SIG-M5 treated with dmso at 0.1 percent for 504 hours (cell line): ENCODE results near the gene RABGAP1L.

Source experiments
- DNase-seq: peaks from one replicate; lab custom pipeline; 2025; ENCODE audit not compliant: unreplicated experiment; lab: John Stamatoyannopoulos, UW

The RABGAP1L gene

DNA sequence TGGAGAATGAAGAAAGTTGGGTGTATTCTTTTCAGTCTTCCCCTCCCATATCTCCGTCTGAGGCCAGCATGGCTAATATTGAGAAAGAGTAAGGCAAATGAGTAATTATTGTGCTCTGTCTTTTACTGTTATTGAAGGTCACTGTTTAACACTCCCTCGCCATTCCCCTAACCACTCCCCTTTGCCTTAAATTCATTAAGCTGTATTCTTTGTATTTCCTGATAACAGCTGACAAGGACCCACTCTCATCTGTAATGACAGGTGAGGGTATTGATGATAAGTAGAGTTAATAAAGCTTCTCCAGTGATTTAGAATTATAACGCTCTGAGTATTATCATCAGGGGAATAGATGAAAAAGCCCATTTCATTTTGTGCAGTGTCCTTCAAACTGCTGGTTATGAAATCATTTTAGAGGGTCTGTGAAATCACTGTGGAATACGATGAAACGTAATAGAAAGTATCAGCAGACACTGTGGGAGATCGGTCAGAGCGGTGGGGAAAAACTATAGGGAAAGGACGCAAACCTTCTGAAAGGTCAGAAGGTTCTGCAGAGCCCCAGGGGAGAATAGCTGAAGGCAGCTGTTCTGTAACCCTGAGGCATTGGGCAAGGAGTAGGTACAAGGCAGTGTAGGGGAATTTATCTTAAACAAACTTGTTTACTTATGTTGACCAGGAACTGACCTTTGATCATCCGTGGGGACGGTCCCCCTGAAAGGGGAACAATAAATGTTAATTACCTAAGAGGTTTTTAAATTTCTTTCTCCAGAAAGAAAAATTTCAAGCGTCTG, 794.2 kb downstream of the RABGAP1L start:
- DNase-seq, result no peak

DNA sequence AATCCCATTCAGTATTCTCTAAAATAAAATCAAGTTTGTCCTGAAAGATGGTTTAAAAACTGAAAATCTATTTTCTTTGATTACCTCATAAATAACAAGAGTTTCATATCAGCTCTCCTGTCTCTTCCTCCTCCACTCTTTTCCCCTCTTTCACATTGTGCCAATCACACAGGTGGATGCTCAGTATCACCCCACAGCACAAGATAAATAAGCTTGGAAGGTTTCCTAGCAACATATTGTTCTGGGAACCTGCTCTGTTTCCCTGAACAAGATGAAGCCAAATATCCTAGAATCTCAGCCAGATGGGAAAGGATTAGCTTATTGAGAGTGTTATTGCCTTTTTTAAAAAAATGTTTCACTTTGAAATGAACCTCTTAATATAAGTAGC, 794.7 kb downstream of the RABGAP1L start:
- DNase-seq, result no peak

DNA sequence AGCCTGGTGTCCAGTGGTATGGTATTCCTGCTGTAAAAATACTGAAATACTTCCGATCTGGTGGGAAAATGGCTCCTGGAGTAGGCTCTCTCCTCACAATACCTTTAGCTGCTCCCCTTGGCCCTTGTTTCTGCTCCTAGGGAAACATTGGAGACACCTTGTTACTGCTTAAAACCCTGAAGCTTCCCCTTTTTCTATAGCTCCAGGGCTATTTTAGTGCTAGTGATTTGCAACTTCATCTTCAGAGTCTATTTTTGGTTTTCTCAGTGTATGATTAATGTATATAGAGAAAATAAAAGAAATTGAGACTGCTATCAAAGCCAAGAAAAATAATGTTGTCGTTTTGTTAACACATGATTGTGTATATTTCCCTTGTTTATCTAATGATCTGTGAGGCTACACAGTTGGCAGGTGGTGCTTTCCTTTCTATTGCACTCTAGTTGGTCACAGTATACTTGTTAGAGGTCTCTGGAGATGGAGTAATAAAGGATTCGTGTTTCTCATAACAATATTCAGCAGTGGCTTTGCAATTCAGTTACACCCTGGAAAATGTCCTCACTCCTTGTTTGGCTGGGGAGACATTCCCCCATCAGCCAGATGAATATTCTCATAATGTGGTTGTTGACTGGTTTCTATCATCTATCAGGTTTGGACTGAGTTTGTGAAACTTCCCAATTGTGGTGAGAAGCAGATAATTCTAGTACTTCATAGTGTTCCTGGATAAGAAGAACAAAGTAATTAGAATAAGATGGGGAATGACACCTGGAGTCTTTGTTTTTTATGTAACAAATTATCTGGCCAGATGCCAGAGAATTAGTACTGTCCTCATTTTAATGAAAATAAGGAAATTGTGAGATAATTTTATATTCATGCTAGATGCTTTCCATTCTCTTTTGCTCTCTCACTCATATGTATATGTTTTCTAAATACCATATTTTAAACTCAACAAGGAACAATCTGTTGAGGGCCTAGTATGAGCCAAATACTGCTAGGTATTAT, 795.6 kb downstream of the RABGAP1L start:
- DNase-seq, result peak; percentile 58

DNA sequence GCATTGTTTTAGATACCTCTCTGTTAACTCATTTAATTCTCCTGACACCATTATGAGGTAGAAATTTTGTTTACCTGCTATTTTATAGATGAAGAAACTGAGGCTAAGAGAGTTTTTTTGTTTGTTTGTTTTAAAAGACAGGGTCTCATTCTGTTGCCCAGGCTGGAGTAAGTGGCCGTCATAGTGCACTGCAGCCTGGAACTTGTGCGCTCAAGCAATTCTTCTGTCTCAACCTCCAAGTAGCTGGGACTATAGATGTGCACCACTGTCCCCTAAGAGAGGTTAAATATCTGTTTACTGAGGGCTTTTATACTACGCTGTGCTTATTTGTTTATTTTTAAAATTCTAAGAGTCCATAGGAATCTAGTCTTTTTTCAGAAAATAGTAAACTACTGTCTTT, 796.8 kb downstream of the RABGAP1L start:
- no peak for DNase-seq

DNA sequence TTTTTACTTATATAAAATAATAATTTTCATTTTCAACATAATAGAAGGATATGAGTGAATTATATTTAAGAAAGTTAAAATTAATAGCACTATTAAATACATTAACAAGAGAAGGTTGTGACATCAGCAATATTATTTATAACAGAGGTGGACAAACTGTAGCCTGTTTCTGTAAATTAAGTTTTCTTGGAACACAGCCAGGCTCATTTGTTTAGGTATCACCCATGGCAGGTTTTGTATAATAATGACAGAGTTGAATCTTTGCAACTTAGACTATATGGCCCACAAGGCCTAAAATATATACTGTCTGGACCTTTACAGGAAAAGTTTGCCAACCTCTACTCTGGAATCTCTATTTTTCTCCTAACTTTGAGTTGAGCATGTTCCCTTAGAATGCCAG, 797.7 kb downstream of the RABGAP1L start:
- no peak for DNase-seq

DNA sequence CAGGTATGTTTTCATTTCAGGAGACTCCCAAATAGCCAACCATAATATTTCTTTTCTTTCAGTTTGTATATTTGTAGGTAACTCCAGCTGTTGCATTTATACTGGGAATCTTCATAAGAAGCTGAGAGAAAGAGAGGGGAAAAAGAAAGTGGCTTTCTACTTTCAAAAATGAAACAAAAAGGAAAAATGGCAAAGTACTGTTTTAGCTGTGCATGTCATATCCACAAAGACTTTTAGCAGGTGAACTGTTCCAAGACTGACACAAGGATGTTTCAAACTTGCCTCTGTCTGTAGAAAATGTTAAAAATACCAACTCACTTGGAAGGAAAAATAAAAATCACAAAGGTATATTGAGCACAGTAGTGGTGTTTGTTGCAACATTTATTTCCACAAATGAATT, 798.5 kb downstream of the RABGAP1L start:
- no peak for DNase-seq

DNA sequence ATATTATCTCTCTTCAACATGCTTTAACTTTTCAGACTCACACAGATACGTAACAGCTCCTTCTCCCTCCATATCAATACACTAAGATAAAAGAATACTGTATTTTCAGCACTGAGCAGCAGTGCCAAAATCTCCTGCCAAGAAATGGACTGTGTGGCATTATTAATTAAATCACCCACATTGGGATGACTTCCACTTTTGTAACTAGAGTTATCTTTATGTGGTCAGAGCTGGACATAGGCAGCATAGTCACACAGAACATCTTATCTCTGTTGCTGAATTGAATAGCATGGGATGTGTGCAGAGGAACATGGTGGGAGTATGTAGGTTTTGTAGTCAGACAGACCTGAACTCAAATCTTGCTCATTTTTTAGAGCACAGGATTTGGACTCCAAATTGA, 799.1 kb downstream of the RABGAP1L start:
- DNase-seq, result no peak

DNA sequence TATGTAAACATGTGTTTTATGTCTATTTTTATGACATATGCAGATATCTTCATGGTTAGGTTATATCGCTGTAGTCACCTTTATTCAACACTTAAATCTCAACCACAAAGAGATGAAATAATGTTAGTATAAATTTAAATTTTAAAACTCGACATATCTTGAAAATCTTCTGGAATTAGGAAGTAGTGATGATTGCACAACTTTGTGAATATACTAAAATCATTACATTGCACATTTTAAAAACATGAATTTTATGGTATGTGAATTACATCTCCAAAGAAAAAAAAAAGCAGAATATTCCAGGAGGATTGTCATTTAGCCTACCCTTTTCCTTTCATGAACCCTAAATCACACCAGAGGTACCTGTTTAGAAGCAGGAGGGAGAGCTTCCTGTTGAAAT, 801.0 kb downstream of the RABGAP1L start:
- DNase-seq, result no peak

DNA sequence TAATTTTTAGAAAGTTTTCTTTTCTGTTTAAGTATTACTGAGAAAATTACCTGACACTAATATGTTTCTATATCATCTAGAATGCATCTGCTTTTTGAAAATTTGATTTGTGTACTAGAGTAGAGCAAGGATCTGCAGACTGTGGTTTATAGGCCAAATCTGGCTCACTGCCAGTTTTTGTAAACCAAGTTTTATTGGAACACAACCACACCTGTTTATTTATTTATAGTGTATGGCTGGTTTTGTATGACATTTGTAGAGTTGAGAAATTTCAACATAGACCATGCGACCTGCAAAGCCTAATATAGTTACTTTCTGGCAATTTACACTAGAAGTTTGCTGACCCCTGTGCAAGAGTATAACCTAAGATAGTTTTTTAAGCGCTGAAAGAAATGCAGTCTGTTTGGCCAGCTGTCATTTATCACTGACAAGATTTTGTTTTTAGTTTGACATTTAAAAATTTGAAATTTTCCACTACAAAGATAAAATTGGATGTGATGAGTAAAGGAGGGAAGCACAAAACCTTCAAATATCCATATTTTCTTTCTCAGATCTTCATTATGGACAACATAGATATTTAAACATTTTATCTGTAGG, 804.3 kb downstream of the RABGAP1L start:
- DNase-seq, result no peak

DNA sequence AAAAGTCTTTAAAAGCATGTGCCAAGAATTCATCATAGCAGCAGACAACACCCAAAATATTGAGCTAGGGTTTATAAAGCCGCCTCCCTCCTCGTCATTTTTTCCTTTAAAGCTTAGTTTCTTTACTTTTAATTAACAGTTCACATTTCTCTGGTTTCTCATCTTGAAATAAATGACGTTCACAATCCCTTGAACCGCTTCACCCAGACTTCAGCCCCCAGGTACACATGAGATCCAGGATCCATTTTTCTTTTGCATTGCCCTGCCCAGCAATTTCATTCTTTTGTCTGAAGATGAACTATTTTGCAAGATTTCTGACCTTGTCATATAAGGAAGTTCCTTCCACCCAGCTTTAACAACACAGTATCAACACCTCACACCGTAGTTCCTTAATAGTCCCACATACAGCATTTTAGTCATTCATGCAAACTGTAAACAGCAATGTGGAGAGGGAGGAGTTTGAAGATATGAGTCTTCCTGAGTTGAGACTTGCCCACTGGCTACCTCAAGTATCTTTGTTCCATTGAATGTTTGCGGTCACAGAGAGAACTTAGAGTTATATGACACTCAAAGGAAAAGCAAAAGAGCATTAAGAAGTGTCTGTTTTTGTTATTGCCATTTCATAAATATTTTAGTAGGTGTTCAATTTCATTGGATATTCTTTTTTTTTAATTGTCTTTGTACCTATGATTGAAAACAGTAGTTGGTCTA, 805.1 kb downstream of the RABGAP1L start:
- peak; percentile 94 for DNase-seq

DNA sequence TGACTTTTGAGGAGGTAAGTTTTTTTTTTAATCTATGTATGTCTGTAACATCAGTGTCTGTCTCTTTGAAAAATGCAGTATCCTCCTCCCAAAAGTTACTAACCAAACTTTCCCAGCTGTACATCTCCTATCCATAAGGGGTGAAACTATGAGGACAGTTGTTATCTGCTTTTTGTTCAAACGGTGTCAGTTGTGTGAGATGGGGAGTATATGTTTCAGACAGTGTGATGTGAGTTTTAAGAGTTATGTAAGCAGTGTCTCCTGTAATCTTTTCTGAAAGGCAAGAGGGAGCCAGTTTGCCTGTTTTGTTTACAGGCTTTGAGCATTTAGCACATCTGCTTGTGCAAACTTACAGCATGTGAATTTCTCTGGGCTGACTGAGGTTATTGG, 805.6 kb downstream of the RABGAP1L start:
- peak; percentile 37 for DNase-seq

DNA sequence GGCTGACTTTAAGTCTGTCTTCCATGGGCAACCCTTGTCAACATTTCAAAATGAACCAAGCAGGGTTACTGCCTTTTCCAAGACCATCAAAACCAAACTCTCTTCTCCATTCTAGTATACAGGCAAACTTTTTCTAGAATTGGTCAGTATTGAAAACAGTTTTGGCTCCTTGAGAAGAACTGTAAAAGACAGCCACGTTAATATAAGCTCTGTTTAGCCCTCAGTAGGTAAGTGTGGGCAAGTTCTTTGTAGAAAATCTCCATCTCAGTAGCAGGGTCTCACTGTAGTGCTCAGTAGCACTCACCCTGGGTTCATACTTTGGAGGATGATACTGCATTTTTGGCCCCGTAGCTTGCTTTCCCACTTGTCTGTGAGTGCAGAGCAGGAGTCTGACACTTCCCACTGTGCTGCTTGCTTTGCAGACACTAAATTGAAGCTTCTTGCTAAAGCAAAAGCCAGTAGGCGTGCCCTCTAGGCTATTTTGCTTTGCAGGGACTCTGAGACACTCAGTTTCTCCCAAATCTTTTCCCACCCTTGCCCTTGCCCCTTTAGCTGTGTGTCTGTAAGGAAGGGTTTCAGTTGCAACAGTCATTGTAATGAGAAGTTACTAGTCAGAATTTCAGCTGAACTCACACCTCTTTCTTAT, 806.2 kb downstream of the RABGAP1L start:
- no peak for DNase-seq

DNA sequence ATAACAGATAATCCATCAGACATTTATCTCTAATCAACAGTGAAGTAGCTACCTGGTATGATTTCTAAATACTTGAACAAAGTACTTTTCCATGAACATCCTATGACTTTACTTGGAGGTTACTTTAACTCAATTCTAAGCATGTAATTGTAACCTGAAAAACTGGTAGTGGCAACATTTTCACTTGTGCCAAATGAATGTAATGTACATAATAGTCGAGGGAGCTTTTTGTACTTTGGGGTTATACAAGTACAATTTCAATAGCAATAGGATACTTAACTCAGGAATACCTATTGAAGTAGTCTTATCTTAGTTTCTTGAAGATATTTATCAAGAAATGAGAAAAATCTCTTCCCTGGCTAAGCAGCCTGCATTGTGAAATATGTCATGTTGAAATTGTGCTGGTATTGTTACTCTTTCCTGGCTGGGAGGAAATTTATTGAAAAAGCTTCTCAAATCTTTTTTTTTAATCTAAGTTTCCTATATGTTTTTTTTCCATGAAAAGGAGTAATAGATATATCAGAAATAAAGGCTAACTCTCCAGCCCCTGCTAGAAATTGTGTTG, 806.8 kb downstream of the RABGAP1L start:
- peak; percentile 68 for DNase-seq

DNA sequence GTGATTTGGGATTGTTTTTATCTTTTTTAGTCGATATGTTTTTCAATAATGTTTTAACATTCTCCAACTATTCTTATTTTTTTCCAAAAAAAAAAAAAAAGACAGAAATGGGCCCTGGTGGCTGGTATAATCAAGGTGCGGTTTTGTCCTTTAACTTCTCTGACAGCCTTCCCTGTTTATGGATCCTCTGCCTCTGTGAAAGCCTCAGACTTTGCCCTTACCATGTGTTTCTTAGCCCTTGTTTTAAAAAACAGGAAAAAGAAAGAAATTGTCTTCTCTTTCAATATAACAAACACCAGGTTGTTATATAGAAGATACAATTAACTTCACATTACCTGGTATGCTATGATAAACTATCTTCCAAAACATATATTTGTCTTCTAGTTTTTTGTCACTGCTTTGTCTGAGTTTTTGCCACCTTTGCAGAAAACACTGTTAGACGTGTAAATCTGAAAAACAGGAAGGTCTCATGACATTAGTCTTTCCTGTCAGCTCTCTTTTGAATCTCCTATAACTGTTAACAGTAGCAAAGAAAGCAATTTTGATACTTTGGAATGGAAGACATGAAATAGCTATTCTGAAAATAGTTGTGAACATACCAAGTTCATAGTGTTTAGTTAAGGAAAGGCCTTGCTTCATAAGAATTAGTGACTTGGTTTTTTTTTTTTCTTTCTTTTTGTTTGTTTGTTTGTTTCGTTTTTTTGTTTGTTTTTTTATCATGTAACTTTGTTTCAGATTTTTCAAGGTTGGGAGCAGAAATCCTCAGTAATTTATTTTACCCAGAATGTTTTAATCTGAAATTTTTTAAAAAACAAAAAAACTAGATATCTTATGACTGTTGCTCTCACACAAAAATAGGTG, 808.8 kb downstream of the RABGAP1L start:
- DNase-seq, result no peak

DNA sequence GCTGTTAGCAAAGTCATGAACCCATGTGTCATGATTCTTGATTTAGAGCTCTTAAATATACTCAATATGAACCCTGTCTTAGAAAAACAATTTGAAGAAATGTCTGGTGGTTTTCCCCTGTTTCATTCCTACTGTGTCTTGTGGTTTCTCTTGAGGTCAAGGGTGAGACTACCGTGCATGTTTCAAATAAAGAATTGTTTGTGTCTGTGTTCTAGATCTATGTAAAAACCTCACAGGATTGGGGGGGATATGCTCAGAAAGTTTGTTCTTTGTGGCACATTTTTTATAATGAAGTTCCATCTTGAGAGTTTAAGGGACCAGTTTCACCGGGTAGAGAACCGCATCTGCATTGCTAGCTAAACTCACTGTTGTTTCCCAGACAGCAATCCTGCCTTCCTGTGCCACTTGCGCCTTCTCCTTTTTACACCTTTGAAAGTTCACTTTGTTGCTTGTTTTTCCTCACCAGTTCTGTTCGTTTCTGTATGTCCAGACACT, 809.5 kb downstream of the RABGAP1L start:
- DNase-seq, result peak; percentile 60

DNA sequence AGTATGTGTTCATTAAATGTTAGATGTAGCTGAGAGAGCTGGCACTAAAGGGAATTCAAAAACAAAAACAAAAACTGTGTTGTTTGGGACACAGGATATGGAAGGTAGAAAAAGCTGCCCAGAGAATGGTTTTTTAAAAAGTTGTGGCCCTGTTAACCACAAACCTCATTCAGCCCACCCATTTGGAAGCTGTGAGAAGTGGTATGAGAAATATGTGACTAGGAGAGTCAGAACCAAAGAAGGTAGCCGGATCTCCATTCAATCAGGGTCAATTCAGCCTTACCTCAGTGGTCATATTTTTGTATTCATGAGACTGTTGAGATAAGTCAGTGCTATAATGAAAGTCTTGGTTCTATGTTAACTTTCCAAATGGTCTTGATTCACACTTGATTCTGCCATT, 810.7 kb downstream of the RABGAP1L start:
- DNase-seq, result no peak

DNA sequence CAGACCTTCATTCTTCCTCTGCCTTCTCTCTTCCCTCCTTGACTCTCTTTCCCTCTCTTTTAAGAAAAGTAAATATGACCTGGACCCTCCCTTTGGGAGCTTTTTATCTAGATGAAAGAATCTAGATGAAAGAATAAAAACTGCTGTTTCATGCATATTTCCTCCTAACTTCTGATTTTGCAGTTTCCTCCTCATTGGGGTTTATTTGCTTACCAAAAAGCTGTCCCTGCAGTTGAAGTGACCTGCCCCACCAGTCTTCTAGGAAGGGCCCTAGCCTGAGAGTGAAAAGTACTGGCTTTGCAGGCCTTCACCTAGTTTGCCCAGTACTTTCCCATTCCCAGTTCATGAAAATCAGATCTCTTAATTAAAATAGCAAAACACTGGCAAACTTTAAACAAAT, 812.1 kb downstream of the RABGAP1L start:
- DNase-seq, result no peak

DNA sequence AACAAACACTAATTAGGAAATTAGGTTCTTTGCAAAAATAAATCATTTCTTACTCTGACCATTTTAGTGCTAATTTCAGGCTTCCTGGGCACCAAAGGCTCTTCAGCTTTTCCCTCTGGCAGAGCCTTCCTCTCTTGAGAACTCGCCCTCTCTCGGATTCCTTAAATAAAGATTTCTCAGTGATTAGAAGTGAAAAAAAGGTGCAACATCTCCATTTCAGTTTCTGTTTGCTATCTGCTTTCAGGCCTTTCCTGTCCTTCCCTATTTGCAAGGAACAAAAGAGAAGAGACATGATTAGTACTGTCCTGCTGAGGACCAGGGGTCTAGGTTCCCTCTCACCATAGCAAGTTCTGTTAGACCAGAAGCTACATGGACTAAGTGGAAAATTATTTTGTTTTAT, 812.6 kb downstream of the RABGAP1L start:
- DNase-seq, result no peak

DNA sequence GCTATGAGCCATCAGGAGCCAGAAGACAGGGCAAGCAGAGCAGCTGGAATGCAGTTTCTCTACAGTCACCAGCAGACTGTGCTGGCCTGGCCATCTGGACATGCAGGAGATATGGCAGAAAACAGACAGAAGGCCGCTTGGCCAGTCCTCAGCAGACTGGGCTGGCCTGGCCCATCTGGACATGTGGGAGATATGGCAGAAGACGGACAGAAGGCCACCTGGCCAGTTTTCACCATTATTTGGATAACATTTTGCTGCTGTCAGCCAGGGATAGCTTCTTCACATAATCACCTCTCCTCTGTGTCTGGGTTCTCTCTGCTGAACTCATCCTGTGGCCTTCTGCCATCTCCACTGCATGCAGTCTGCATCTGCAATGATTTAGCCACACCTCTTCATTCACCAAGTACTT, 815.4 kb downstream of the RABGAP1L start:
- no peak for DNase-seq
